HEK293 (cell line): ENCODE data around the gene MAP7.

Experiments used
- CTCF ChIA-PET: fragments of 350-600 bp; formaldehyde crosslinking; extraction: SDS; loops from one replicate; lab custom pipeline; 2021; ENCODE audit warnings: antibody characterized with exemption; lab: Yijun Ruan, JAX
- POLR2A ChIA-PET: fragments of 300-600 bp; formaldehyde crosslinking; extraction: SDS; loops from one replicate; lab custom pipeline; 2020; ENCODE audit warnings: antibody characterized with exemption, inconsistent platforms; lab: Yijun Ruan, JAX
- H3K27ac ChIP-seq: fragments of 200-500 bp; sonication (Bioruptor generic); 2 replicates; pipeline ENCODE4 v1.5.1; 2014; ENCODE audit warnings: low read depth, low read length, control low read depth, inconsistent platforms; ENCODE audit errors: extremely low read depth
- H3K36me3 ChIP-seq, 2 experiments: fragments of 200-500 bp in 1 of 2; sonication (Bioruptor generic) in 1 of 2; 1 replicate in 1 of 2; 2 replicates in 1 of 2; pipeline ENCODE4 v1.5.1; 2014 to 2017; ENCODE audit warnings: inconsistent platforms in 2 of 2, low read length in 2 of 2; ENCODE audit not compliant: control insufficient read depth in 2 of 2, insufficient read depth in 1 of 2
- H3K4me1 ChIP-seq: fragments of 200-500 bp; sonication (Bioruptor generic); 2 replicates; pipeline ENCODE4 v1.5.1; 2014; ENCODE audit warnings: mild to moderate bottlenecking, low read length, inconsistent platforms; ENCODE audit not compliant: control insufficient read depth, insufficient read depth
- H3K4me3 ChIP-seq: 2 replicates; pipeline ENCODE4 v1.5.1; 2011; ENCODE audit warnings: low read depth, mild to moderate bottlenecking, control low read depth, low read length, moderate library complexity
- H3K9me3 ChIP-seq: fragments of 200-500 bp; sonication (Bioruptor generic); 2 replicates; pipeline ENCODE4 v1.5.1; 2014; ENCODE audit warnings: low read depth, low read length, inconsistent platforms; ENCODE audit not compliant: control insufficient read depth, insufficient read depth
- BCL11B ChIP-seq: fragments of 450-650 bp; formaldehyde crosslinking; IDR thresholded peaks from 2 replicates; pipeline ENCODE4 v1.5.1; 2016; ENCODE audit warnings: low read depth, missing biosample characterization, missing genetic modification characterization
- KLF16 ChIP-seq: fragments of 450-650 bp; formaldehyde crosslinking; IDR thresholded peaks from 2 replicates; pipeline ENCODE4 v1.5.1; 2017; ENCODE audit warnings: missing biosample characterization, missing genetic modification characterization
- OSR2 ChIP-seq: fragments of 450-650 bp; formaldehyde crosslinking; IDR thresholded peaks from 2 replicates; pipeline ENCODE4 v1.5.1; 2016; ENCODE audit warnings: missing biosample characterization, missing genetic modification characterization
- SETDB1 ChIP-seq: IDR thresholded peaks from one replicate; pipeline ENCODE4 v1.6.1; 2017; ENCODE audit warnings: mild to moderate bottlenecking, low read length, moderate library complexity, mixed read lengths; ENCODE audit not compliant: insufficient read length
- SP7 ChIP-seq: fragments of 450-650 bp; formaldehyde crosslinking; IDR thresholded peaks from 2 replicates; pipeline ENCODE4 v1.5.1; 2016; ENCODE audit warnings: missing biosample characterization, missing genetic modification characterization
- TRIM28 ChIP-seq: IDR thresholded peaks from 2 replicates; pipeline ENCODE4 v1.6.1; 2011; ENCODE audit warnings: low read length, control low read depth, borderline replicate concordance
- ZBTB10 ChIP-seq: fragments of 450-650 bp; formaldehyde crosslinking; IDR thresholded peaks from 2 replicates; pipeline ENCODE4 v1.5.1; 2016; ENCODE audit warnings: missing biosample characterization, missing genetic modification characterization
- ZFP3 ChIP-seq: fragments of 450-650 bp; formaldehyde crosslinking; IDR thresholded peaks from 2 replicates; pipeline ENCODE4 v1.5.1; 2016; ENCODE audit warnings: low read depth, missing biosample characterization, missing genetic modification characterization
- ZNF138 ChIP-seq: fragments of 450-650 bp; formaldehyde crosslinking; IDR thresholded peaks from 2 replicates; pipeline ENCODE4 v1.5.1; 2016; ENCODE audit warnings: missing biosample characterization, missing genetic modification characterization, borderline replicate concordance
- ZNF157 ChIP-seq: fragments of 450-650 bp; formaldehyde crosslinking; IDR thresholded peaks from 2 replicates; pipeline ENCODE4 v1.5.1; 2016; ENCODE audit warnings: missing biosample characterization, missing genetic modification characterization
- ZNF266 ChIP-seq: fragments of 450-650 bp; formaldehyde crosslinking; IDR thresholded peaks from 2 replicates; pipeline ENCODE4 v1.5.1; 2016; ENCODE audit warnings: missing biosample characterization, missing genetic modification characterization, low read depth
- ZNF391 ChIP-seq: fragments of 450-650 bp; formaldehyde crosslinking; IDR thresholded peaks from 2 replicates; pipeline ENCODE4 v1.5.1; 2016; ENCODE audit warnings: low read depth, missing biosample characterization, missing genetic modification characterization, borderline replicate concordance
- ZNF394 ChIP-seq: fragments of 450-650 bp; formaldehyde crosslinking; IDR thresholded peaks from 2 replicates; pipeline ENCODE4 v1.5.1; 2016; ENCODE audit warnings: missing biosample characterization, missing genetic modification characterization, mild to moderate bottlenecking, moderate library complexity, borderline replicate concordance
- ZNF510 ChIP-seq: fragments of 450-650 bp; formaldehyde crosslinking; IDR thresholded peaks from 2 replicates; pipeline ENCODE4 v1.5.1; 2018; ENCODE audit warnings: mild to moderate bottlenecking, missing genetic modification characterization, missing biosample characterization; ENCODE audit not compliant: insufficient replicate concordance
- ZNF549 ChIP-seq: fragments of 450-650 bp; IDR thresholded peaks from 2 replicates; pipeline ENCODE4 v1.5.1; 2018; ENCODE audit warnings: missing biosample characterization, missing genetic modification characterization, mild to moderate bottlenecking, inconsistent platforms, moderate library complexity
- ZNF629 ChIP-seq: fragments of 450-650 bp; formaldehyde crosslinking; IDR thresholded peaks from 2 replicates; pipeline ENCODE4 v1.5.1; 2017; ENCODE audit warnings: missing biosample characterization, missing genetic modification characterization
- ZNF670 ChIP-seq: fragments of 450-650 bp; formaldehyde crosslinking; IDR thresholded peaks from 2 replicates; pipeline ENCODE4 v1.5.1; 2016; ENCODE audit warnings: missing biosample characterization, missing genetic modification characterization, low read depth
- ZNF785 ChIP-seq: fragments of 450-650 bp; formaldehyde crosslinking; IDR thresholded peaks from 2 replicates; pipeline ENCODE4 v1.5.1; 2016; ENCODE audit warnings: missing biosample characterization, missing genetic modification characterization
- ZNF792 ChIP-seq: fragments of 450-650 bp; formaldehyde crosslinking; IDR thresholded peaks from 2 replicates; pipeline ENCODE4 v1.5.1; 2016; ENCODE audit warnings: missing biosample characterization, missing genetic modification characterization
- TF ChIP-seq, protein P1 (sequence below): fragments of 450-650 bp; formaldehyde crosslinking; conservative IDR thresholded peaks from 2 replicates; pipeline ENCODE4 v1.5.1; 2016; ENCODE audit warnings: low read depth, missing biosample characterization, missing genetic modification characterization
- TF ChIP-seq, protein P2 (sequence below): fragments of 450-650 bp; formaldehyde crosslinking; IDR thresholded peaks from 2 replicates; pipeline ENCODE4 v1.5.1; 2016; ENCODE audit warnings: missing biosample characterization, missing genetic modification characterization

The MAP7 gene

DNA sequence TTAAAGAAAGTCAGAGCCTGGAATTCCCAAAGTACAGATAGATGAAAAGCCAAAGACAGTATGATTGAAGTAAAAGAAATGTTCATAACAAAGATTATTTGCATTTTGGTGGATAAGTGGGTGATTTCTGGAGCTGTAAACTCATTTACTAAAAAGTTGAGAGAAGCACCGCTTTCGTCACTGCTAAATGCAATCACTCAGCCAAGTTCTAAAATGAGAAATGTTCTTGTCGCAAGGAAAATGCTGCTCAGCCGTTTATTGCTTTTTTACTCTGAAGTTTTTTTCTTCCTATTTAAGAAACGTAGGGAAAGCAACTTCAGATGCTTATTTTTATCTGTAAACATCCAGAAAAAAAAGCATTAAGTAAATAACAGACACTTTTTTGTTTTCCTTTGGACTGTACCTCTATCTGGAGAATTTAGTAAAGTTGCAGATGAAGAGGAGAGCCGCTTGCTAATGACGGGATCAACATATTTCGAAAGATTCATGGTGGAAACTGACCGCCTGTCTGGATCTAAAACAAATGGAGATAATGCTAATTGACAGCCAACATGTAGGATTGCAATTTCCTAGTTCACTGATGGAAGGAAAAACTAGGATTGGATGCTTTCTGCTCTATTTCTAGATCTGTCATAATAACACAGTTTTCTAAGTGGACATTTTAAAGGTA, 166.8 kb downstream of the MAP7 start:
- ChIA-PET POLR2A (no interaction called here), CTCF (interaction anchor here (0.9 kb wide), 1 partner anchor 10 kb away, joined by 4 read pairs; no protein-coding TSS in a partner anchor)
- Histone ChIP-seq H3K4me1 (no peaks in the 10 kb centered on the region), H3K27ac (no peak overlapping the region), H3K4me3 (no peak overlapping the region), H3K36me3 (peaks cover 3 to 4% of the 10 kb centered on the region in 2 experiments; a peak in 2 of 3 replicates), H3K9me3 (no peaks in the 10 kb centered on the region)
- no peak for TF ChIP-seq ZNF670 (tag by site-specific recombination)
- TF ChIP-seq ZNF549: no peak
- TF ChIP-seq ZFP3 (tag by site-specific recombination): no peak
- TF ChIP-seq SETDB1: no peak
- TF ChIP-seq ZNF266 (tag by site-specific recombination): no peak
- TF ChIP-seq, protein P1, sequence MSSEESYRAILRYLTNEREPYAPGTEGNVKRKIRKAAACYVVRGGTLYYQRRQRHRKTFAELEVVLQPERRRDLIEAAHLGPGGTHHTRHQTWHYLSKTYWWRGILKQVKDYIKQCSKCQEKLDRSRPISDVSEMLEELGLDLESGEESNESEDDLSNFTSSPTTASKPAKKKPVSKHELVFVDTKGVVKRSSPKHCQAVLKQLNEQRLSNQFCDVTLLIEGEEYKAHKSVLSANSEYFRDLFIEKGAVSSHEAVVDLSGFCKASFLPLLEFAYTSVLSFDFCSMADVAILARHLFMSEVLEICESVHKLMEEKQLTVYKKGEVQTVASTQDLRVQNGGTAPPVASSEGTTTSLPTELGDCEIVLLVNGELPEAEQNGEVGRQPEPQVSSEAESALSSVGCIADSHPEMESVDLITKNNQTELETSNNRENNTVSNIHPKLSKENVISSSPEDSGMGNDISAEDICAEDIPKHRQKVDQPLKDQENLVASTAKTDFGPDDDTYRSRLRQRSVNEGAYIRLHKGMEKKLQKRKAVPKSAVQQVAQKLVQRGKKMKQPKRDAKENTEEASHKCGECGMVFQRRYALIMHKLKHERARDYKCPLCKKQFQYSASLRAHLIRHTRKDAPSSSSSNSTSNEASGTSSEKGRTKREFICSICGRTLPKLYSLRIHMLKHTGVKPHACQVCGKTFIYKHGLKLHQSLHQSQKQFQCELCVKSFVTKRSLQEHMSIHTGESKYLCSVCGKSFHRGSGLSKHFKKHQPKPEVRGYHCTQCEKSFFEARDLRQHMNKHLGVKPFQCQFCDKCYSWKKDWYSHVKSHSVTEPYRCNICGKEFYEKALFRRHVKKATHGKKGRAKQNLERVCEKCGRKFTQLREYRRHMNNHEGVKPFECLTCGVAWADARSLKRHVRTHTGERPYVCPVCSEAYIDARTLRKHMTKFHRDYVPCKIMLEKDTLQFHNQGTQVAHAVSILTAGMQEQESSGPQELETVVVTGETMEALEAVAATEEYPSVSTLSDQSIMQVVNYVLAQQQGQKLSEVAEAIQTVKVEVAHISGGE (tag by site-specific recombination): no peak
- no peak for TF ChIP-seq ZBTB10

- ChIA-PET CTCF (interaction anchor here (1.0 kb wide), 1 partner anchor 168 kb away, joined by 3 read pairs; the partner anchor contains the start of gene MAP7), POLR2A (no interaction called here)
- Histone ChIP-seq H3K9me3 (no peaks in the 10 kb centered on the region), H3K4me1 (no peaks in the 10 kb centered on the region), H3K36me3 (peaks cover 4 to 5% of the 10 kb centered on the region in 2 experiments; a peak in 2 of 3 replicates), H3K27ac (no peak overlapping the region), H3K4me3 (no peak overlapping the region)
- no peak for TF ChIP-seq ZFP3 (tag by site-specific recombination)
- TF ChIP-seq ZNF792 (tag by site-specific recombination): no peak
- TF ChIP-seq ZNF138 (tag by site-specific recombination): no peak
Observed at GRCh38 chr6:136382676-136383252, 167.5 kb downstream of the MAP7 start.

DNA sequence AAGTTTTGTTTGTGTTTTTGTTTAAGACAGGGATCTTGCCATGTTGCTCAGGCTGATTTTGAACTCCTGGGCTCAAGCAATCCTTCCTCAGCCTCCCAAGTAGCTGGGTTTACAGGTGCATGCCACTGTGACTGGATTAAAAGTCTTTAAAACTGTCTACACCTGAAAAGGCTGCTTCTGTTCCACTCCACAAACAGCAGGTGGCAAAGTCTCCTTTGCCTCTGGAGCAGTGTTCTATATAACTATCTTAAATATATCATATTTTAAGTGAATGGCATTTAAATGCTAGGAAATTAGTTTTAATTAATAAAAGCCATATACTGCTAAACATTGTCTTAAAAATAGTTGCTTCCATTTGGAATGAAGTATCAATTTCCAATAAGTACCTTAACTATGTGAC, 171.3 kb downstream of the MAP7 start:
- H3K27ac ChIP-seq: no peak overlapping the region
- no peaks in the 10 kb centered on the region for H3K4me1 ChIP-seq
- no peak for TF ChIP-seq SP7 (tag by site-specific recombination)
- TF ChIP-seq ZNF629 (tag by site-specific recombination): no peak
- TF ChIP-seq ZNF157 (tag by site-specific recombination): no peak
- no peak for TF ChIP-seq ZNF394 (tag by site-specific recombination)
- TF ChIP-seq BCL11B: no peak
- TF ChIP-seq, protein P2, sequence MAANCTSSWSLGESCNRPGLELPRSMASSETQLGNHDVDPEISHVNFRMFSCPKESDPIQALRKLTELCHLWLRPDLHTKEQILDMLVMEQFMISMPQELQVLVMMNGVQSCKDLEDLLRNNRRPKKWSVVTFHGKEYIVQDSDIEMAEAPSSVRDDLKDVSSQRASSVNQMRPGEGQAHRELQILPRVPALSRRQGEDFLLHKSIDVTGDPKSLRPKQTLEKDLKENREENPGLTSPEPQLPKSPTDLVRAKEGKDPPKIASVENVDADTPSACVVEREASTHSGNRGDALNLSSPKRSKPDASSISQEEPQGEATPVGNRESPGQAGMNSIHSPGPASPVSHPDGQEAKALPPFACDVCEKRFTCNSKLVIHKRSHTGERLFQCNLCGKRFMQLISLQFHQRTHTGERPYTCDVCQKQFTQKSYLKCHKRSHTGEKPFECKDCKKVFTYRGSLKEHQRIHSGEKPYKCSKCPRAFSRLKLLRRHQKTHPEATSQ (tag by site-specific recombination): no peak
- TF ChIP-seq KLF16 (tag by site-specific recombination): no peak
- TF ChIP-seq OSR2 (tag by site-specific recombination): no peak
- no peak for TF ChIP-seq ZNF785 (tag by site-specific recombination)
- TF ChIP-seq ZNF792 (tag by site-specific recombination): no peak
- no peak for TF ChIP-seq TRIM28
- TF ChIP-seq ZNF391 (tag by site-specific recombination): no peak
- TF ChIP-seq ZNF510: no peak
- no peak for TF ChIP-seq ZNF549
- CTCF ChIA-PET: interaction anchor here (0.6 to 1.7 kb wide), 5 partner anchors 9 to 259 kb away, joined by 3 to 11 read pairs (median 3); no protein-coding TSS in a partner anchor
- H3K36me3 ChIP-seq: peaks cover 0 to 20% of the 10 kb centered on the region in 2 experiments; a peak in 1 of 3 replicates
- POLR2A ChIA-PET: no interaction called here
- no peaks in the 10 kb centered on the region for H3K9me3 ChIP-seq
- H3K4me3 ChIP-seq: no peak overlapping the region
